ENCODE results near the gene SBF2. TPM values are rescaled to one million over a fixed set of nuclear protein-coding genes. Genes with fewer than 3 reads are reported as not detected.

The SBF2 gene
- total and polyA plus RNA-seq, 2 of the 13 experiments (the other 11 are each of a cell fraction or from before 2014, with no cell fraction given), result 24.0 to 45.8 TPM

- TF ChIP-seq SALL1 (CRISPR knock-in tag; IDR thresholded peaks at IDR 0.05) (no peak), KDM3A (CRISPR knock-in tag; IDR thresholded peaks at IDR 0.05; ENCODE audit: low read depth) (no peak)
These were observed 264.5 kb downstream of the SBF2 start (continued) for GRCh38 chr11:10029386-10030121.

GRCh38 chr11:10026514-10026913, 267.5 kb downstream of the SBF2 start:
- Histone ChIP-seq H3K27me3 (ENCODE audit: control insufficient read depth in 1 of 2, insufficient read depth in 2 of 2, low read length in 2 of 2) (no peaks in the 10 kb centered on the region), H3K9ac (ENCODE audit: insufficient read depth, low read depth, low read length) (no peak overlapping the region), H3K4me1 (ENCODE audit: insufficient read depth, low read length) (peaks cover 7% of the 10 kb centered on the region), H3K4me2 (ENCODE audit: low read depth, low read length) (no peak overlapping the region), H3K9me3 (ENCODE audit: low read length) (no peaks in the 10 kb centered on the region), H3K79me2 (ENCODE audit: insufficient read depth, low read length) (no peaks in the 10 kb centered on the region), H4K20me1 (ENCODE audit: insufficient read depth, low read length) (no peaks in the 10 kb centered on the region), H2AFZ (ENCODE audit: low read length) (no peak overlapping the region), H3K27ac (ENCODE audit: extremely low read length, insufficient read depth, low read length) (no peak overlapping the region), H3K4me3 (replicated peaks in 1 of 3; ENCODE audit: insufficient read depth in 1 of 3, low read depth in 2 of 3, low read length in 3 of 3) (no peak overlapping the region), H3K36me3 (replicated peaks in 1 of 2; ENCODE audit: control insufficient read depth in 1 of 2, insufficient read depth in 2 of 2, low read length in 2 of 2) (peaks cover 0 to 5% of the 10 kb centered on the region in 2 experiments; a peak in 3 of 5 replicates)
- ATAC-seq, result no peak
- ChIA-PET POLR2A (no interaction called here), CTCF (ENCODE audit: low intra/inter-chr PET ratio, low total read pairs) (no interaction called here)
- FAIRE-seq, result no peak
- intact Hi-C loops (cut with micrococcal nuclease; ENCODE audit: unreplicated experiment) (no loop called here), in situ Hi-C loops (cut with HindIII; ENCODE audit: extremely low pct_ligation_motif_present, low pct_unique_long_range_greater_than_20kb) (no loop called here)
- TF ChIP-seq ZFP36L1 (CRISPR knock-in tag; IDR thresholded peaks at IDR 0.05), result no peak
- TF ChIP-seq ZNF749 (CRISPR knock-in tag; IDR thresholded peaks at IDR 0.05; ENCODE audit: borderline replicate concordance), result no peak
- TF ChIP-seq ATF4 (CRISPR knock-in tag; IDR thresholded peaks at IDR 0.05), result no peak
- TF ChIP-seq ZNF614 (CRISPR knock-in tag; IDR thresholded peaks at IDR 0.05; ENCODE audit: borderline replicate concordance), result no peak
- no peak for TF ChIP-seq KDM5B (CRISPR knock-in tag; IDR thresholded peaks at IDR 0.05; ENCODE audit: borderline replicate concordance)
- TF ChIP-seq NR1H2 (CRISPR knock-in tag; IDR thresholded peaks at IDR 0.05; ENCODE audit: borderline replicate concordance, low read depth), result no peak
- TF ChIP-seq ZNF331 (CRISPR knock-in tag; IDR thresholded peaks at IDR 0.05), result no peak
- TF ChIP-seq FOXA3 (CRISPR knock-in tag; IDR thresholded peaks at IDR 0.05), result no peak
- TF ChIP-seq NR3C1 (CRISPR knock-in tag; IDR thresholded peaks at IDR 0.05), result no peak
- no peak for TF ChIP-seq ZNF644 (CRISPR knock-in tag; IDR thresholded peaks at IDR 0.05; ENCODE audit: low read depth)
- TF ChIP-seq ZNF777 (CRISPR knock-in tag; IDR thresholded peaks at IDR 0.05), result no peak
- TF ChIP-seq ZNF17 (CRISPR knock-in tag; IDR thresholded peaks at IDR 0.05), result no peak
- TF ChIP-seq ZNF724P (CRISPR knock-in tag; IDR thresholded peaks at IDR 0.05; ENCODE audit: borderline replicate concordance), result no peak
- no peak for TF ChIP-seq SMARCC2 (IDR thresholded peaks at IDR 0.05)
- no peak for TF ChIP-seq PAXIP1 (CRISPR knock-in tag; conservative IDR thresholded peaks at IDR 0.05)
- no peak for TF ChIP-seq NFKB2 (CRISPR knock-in tag; IDR thresholded peaks at IDR 0.05; ENCODE audit: borderline replicate concordance)
- no peak for TF ChIP-seq E2F1 (CRISPR knock-in tag; IDR thresholded peaks at IDR 0.05)
- no peak for TF ChIP-seq MBD4 (IDR thresholded peaks at IDR 0.05; ENCODE audit: borderline replicate concordance, low read length)
- DNase-seq (ENCODE audit: low spot score), result no peak
- no TSS peak for BruUV-seq (replicated peaks)
- WGBS (ENCODE audit: low lambda C conversion rate), result 94% methylated on average over 2 of the region's 2 CpGs
